HPDE6-E6E7 (cell line): ENCODE results near the gene PSTPIP2.
"Not testable (repeated sequence)": the region's sequence is repeated elsewhere in the genome, so short reads cannot be mapped to it uniquely, and the experiment has no call there.

Experiments used
- DNase-seq: peaks from one replicate; pipeline ENCODE4 v3.0.0; 2011; ENCODE audit warnings: missing footprints; ENCODE audit errors: extremely low spot score

Gene PSTPIP2

GRCh38 chr18:46035696-46036680, 36.1 kb downstream of the PSTPIP2 start:
- DNase-seq, result no peak

- DNase-seq, result no peak
Measured at GRCh38 chr18:46034230-46034629, 37.8 kb downstream of the PSTPIP2 start.

- no peak for DNase-seq
Measured at GRCh38 chr18:46031741-46032140, 40.3 kb downstream of the PSTPIP2 start.

GRCh38 chr18:46028536-46028891, 43.5 kb downstream of the PSTPIP2 start:
- no peak for DNase-seq

- DNase-seq, result no peak
Measured at GRCh38 chr18:46019936-46020335, 52.1 kb downstream of the PSTPIP2 start.

- DNase-seq, result no peak
Measured at GRCh38 chr18:46013484-46014189, 58.4 kb downstream of the PSTPIP2 start.

- no peak for DNase-seq
Measured at GRCh38 chr18:46010676-46011075, 61.4 kb downstream of the PSTPIP2 start.

- DNase-seq, result no peak
Measured at GRCh38 chr18:46010050-46010449, 62.0 kb downstream of the PSTPIP2 start.

- no peak for DNase-seq
Measured at GRCh38 chr18:46009125-46009840, 62.8 kb downstream of the PSTPIP2 start.

- DNase-seq, result no peak
Measured at GRCh38 chr18:46008531-46008930, 63.5 kb downstream of the PSTPIP2 start.

- DNase-seq, result no peak
Measured at GRCh38 chr18:46007165-46007564, 64.9 kb downstream of the PSTPIP2 start.

- DNase-seq, result no peak
Measured at GRCh38 chr18:46002934-46003333, 69.1 kb downstream of the PSTPIP2 start.

GRCh38 chr18:46001892-46002291, 70.2 kb downstream of the PSTPIP2 start:
- DNase-seq, result no peak

- no peak for DNase-seq
Measured at GRCh38 chr18:46001074-46001473, 71.0 kb downstream of the PSTPIP2 start.

- no peak for DNase-seq
Measured at GRCh38 chr18:45999536-45999935, 72.5 kb downstream of the PSTPIP2 start.

GRCh38 chr18:45998244-45998643, 73.8 kb downstream of the PSTPIP2 start:
- DNase-seq, result no peak

GRCh38 chr18:45997700-45998151, 74.3 kb downstream of the PSTPIP2 start:
- DNase-seq, result no peak

GRCh38 chr18:45995461-45995860, 76.6 kb downstream of the PSTPIP2 start:
- DNase-seq, result no peak

- DNase-seq, result no peak
Measured at GRCh38 chr18:45993438-45993837, 78.6 kb downstream of the PSTPIP2 start.

- not testable (repeated sequence) for DNase-seq
Measured at GRCh38 chr18:45992527-45992926, 79.5 kb downstream of the PSTPIP2 start.

- DNase-seq, result no peak
Measured at GRCh38 chr18:45991788-45992187, 80.3 kb downstream of the PSTPIP2 start.
